Ishikawa (cell line): ENCODE measurements around the gene KLHL2.

ENCODE experiments used
- CEBPB ChIP-seq: IDR thresholded peaks from 2 replicates; pipeline ENCODE4 v1.6.1; 2012
- CREB1 ChIP-seq: IDR thresholded peaks from 2 replicates; pipeline ENCODE4 v1.6.1; 2012; ENCODE audit warnings: low read depth
- EGR1 ChIP-seq: IDR thresholded peaks from 2 replicates; pipeline ENCODE4 v1.6.1; 2012
- EP300 ChIP-seq: IDR thresholded peaks from 2 replicates; pipeline ENCODE4 v1.6.1; 2012; ENCODE audit warnings: borderline replicate concordance
- FOXM1 ChIP-seq: IDR thresholded peaks from 2 replicates; pipeline ENCODE4 v1.6.1; 2012; ENCODE audit warnings: low read depth, borderline replicate concordance
- MAX ChIP-seq: IDR thresholded peaks from 2 replicates; pipeline ENCODE4 v1.6.1; 2012
- NFIC ChIP-seq: IDR thresholded peaks from 2 replicates; pipeline ENCODE4 v1.6.1; 2012
- RAD21 ChIP-seq: IDR thresholded peaks from 2 replicates; pipeline ENCODE4 v1.6.1; 2012; ENCODE audit warnings: low read depth
- REST ChIP-seq: IDR thresholded peaks from 2 replicates; pipeline ENCODE4 v1.6.1; 2012; ENCODE audit warnings: low read depth, mild to moderate bottlenecking
- TAF1 ChIP-seq: IDR thresholded peaks from 2 replicates; pipeline ENCODE4 v1.6.1; 2012; ENCODE audit warnings: low read depth, mild to moderate bottlenecking
- TCF12 ChIP-seq: IDR thresholded peaks from 2 replicates; pipeline ENCODE4 v1.6.1; 2012; ENCODE audit warnings: low read depth
- TEAD4 ChIP-seq: IDR thresholded peaks from 2 replicates; pipeline ENCODE4 v1.6.1; 2012
- USF1 ChIP-seq: IDR thresholded peaks from 2 replicates; pipeline ENCODE4 v1.6.1; 2012
- YY1 ChIP-seq: IDR thresholded peaks from 2 replicates; pipeline ENCODE4 v1.6.1; 2012; ENCODE audit warnings: low read depth
- ZBTB7A ChIP-seq: IDR thresholded peaks from 2 replicates; pipeline ENCODE4 v1.6.1; 2012; ENCODE audit warnings: low read depth

Gene KLHL2

GRCh38 chr4:165167650-165168049, 39.7 kb upstream of the KLHL2 start:
- no peak for TF ChIP-seq ZBTB7A
- TF ChIP-seq YY1: no peak
- TF ChIP-seq EP300: no peak
- no peak for TF ChIP-seq TAF1
- TF ChIP-seq CEBPB: no peak
- no peak for TF ChIP-seq NFIC
- TF ChIP-seq MAX: no peak
- no peak for TF ChIP-seq CREB1
- TF ChIP-seq EGR1: no peak
- no peak for TF ChIP-seq TCF12

- TF ChIP-seq CREB1: no peak
- TF ChIP-seq RAD21: no peak
- TF ChIP-seq MAX: no peak
- TF ChIP-seq EGR1: no peak
- no peak for TF ChIP-seq YY1
These were observed 36.5 kb upstream of the KLHL2 start for GRCh38 chr4:165170819-165171218.

- TF ChIP-seq TEAD4: no peak
- peak; percentile 63 for TF ChIP-seq NFIC
- TF ChIP-seq TAF1: no peak
These were observed 31.5 kb upstream of the KLHL2 start for GRCh38 chr4:165175879-165176278.

- TF ChIP-seq TCF12 (no peak), RAD21 (no peak), YY1 (no peak), FOXM1 (no peak), EP300 (no peak), ZBTB7A (no peak), TEAD4 (no peak), CEBPB (no peak)
These were observed 29.4 kb upstream of the KLHL2 start for GRCh38 chr4:165177725-165178666.

GRCh38 chr4:165184220-165184619, 23.1 kb upstream of the KLHL2 start:
- TF ChIP-seq CREB1 (no peak), MAX (no peak), ZBTB7A (no peak), EP300 (no peak), TCF12 (no peak), NFIC (no peak), FOXM1 (no peak), REST (no peak), YY1 (no peak)

GRCh38 chr4:165185448-165185847, 21.9 kb upstream of the KLHL2 start:
- TF ChIP-seq YY1 (no peak), USF1 (no peak), EP300 (no peak), NFIC (no peak), TCF12 (no peak), CREB1 (no peak), CEBPB (no peak), FOXM1 (no peak), EGR1 (no peak), ZBTB7A (no peak), TEAD4 (no peak), RAD21 (no peak), TAF1 (no peak), REST (no peak), MAX (no peak)
